Measurements from ENCODE around the gene DGLUCY.

The DGLUCY gene

GRCh38 chr14:91271639-91272038 lies 157.8 kb downstream of the DGLUCY start:
- TF ChIP-seq GLIS3 (CRISPR knock-in tag; IDR thresholded peaks at IDR 0.05) (no peak), ESRRG (CRISPR knock-in tag; IDR thresholded peaks at IDR 0.05) (no peak), ARNTL (CRISPR knock-in tag; IDR thresholded peaks at IDR 0.05; ENCODE audit: borderline replicate concordance, low read depth) (no peak), TCF4 (CRISPR knock-in tag; IDR thresholded peaks at IDR 0.05; ENCODE audit: borderline replicate concordance) (no peak), SNAI2 (CRISPR knock-in tag; IDR thresholded peaks at IDR 0.05) (no peak), PPARA (CRISPR knock-in tag; IDR thresholded peaks at IDR 0.05; ENCODE audit: borderline replicate concordance) (no peak), TOX (CRISPR knock-in tag; IDR thresholded peaks at IDR 0.05; ENCODE audit: borderline replicate concordance) (no peak), POU6F1 (CRISPR knock-in tag; IDR thresholded peaks at IDR 0.05; ENCODE audit: borderline replicate concordance, low read depth) (no peak), ZFP30 (CRISPR knock-in tag; IDR thresholded peaks at IDR 0.05) (no peak), ISL1 (CRISPR knock-in tag; IDR thresholded peaks at IDR 0.05) (no peak)
- TF ChIP-seq, protein P1, sequence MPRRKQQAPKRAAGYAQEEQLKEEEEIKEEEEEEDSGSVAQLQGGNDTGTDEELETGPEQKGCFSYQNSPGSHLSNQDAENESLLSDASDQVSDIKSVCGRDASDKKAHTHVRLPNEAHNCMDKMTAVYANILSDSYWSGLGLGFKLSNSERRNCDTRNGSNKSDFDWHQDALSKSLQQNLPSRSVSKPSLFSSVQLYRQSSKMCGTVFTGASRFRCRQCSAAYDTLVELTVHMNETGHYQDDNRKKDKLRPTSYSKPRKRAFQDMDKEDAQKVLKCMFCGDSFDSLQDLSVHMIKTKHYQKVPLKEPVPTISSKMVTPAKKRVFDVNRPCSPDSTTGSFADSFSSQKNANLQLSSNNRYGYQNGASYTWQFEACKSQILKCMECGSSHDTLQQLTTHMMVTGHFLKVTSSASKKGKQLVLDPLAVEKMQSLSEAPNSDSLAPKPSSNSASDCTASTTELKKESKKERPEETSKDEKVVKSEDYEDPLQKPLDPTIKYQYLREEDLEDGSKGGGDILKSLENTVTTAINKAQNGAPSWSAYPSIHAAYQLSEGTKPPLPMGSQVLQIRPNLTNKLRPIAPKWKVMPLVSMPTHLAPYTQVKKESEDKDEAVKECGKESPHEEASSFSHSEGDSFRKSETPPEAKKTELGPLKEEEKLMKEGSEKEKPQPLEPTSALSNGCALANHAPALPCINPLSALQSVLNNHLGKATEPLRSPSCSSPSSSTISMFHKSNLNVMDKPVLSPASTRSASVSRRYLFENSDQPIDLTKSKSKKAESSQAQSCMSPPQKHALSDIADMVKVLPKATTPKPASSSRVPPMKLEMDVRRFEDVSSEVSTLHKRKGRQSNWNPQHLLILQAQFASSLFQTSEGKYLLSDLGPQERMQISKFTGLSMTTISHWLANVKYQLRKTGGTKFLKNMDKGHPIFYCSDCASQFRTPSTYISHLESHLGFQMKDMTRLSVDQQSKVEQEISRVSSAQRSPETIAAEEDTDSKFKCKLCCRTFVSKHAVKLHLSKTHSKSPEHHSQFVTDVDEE (CRISPR knock-in tag; IDR thresholded peaks at IDR 0.05) = no peak
- TF ChIP-seq, protein P2, sequence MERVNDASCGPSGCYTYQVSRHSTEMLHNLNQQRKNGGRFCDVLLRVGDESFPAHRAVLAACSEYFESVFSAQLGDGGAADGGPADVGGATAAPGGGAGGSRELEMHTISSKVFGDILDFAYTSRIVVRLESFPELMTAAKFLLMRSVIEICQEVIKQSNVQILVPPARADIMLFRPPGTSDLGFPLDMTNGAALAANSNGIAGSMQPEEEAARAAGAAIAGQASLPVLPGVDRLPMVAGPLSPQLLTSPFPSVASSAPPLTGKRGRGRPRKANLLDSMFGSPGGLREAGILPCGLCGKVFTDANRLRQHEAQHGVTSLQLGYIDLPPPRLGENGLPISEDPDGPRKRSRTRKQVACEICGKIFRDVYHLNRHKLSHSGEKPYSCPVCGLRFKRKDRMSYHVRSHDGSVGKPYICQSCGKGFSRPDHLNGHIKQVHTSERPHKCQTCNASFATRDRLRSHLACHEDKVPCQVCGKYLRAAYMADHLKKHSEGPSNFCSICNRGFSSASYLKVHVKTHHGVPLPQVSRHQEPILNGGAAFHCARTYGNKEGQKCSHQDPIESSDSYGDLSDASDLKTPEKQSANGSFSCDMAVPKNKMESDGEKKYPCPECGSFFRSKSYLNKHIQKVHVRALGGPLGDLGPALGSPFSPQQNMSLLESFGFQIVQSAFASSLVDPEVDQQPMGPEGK (CRISPR knock-in tag; IDR thresholded peaks at IDR 0.05; ENCODE audit: borderline replicate concordance) = no peak
- ATAC-seq = no peak

GRCh38 chr14:91272341-91273272 lies 158.7 kb downstream of the DGLUCY start:
- no peak for ATAC-seq
- TF ChIP-seq CSDC2 (CRISPR knock-in tag; IDR thresholded peaks at IDR 0.05) = no peak
- TF ChIP-seq, protein P3, sequence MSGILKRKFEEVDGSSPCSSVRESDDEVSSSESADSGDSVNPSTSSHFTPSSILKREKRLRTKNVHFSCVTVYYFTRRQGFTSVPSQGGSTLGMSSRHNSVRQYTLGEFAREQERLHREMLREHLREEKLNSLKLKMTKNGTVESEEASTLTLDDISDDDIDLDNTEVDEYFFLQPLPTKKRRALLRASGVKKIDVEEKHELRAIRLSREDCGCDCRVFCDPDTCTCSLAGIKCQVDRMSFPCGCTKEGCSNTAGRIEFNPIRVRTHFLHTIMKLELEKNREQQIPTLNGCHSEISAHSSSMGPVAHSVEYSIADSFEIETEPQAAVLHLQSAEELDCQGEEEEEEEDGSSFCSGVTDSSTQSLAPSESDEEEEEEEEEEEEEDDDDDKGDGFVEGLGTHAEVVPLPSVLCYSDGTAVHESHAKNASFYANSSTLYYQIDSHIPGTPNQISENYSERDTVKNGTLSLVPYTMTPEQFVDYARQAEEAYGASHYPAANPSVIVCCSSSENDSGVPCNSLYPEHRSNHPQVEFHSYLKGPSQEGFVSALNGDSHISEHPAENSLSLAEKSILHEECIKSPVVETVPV (CRISPR knock-in tag; IDR thresholded peaks at IDR 0.05) = no peak
- TF ChIP-seq, protein P1 (CRISPR knock-in tag; IDR thresholded peaks at IDR 0.05) = no peak
- no peak for TF ChIP-seq OSR1 (CRISPR knock-in tag; IDR thresholded peaks at IDR 0.05)
- TF ChIP-seq BACH2 (CRISPR knock-in tag; IDR thresholded peaks at IDR 0.05; ENCODE audit: borderline replicate concordance) = no peak
- no peak for TF ChIP-seq GLIS3 (CRISPR knock-in tag; IDR thresholded peaks at IDR 0.05)
- no peak for TF ChIP-seq ZNF565 (CRISPR knock-in tag; conservative IDR thresholded peaks at IDR 0.05; ENCODE audit: low read depth)
- no peak for TF ChIP-seq ARNTL (CRISPR knock-in tag; IDR thresholded peaks at IDR 0.05; ENCODE audit: borderline replicate concordance, low read depth)
- TF ChIP-seq ISL1 (CRISPR knock-in tag; IDR thresholded peaks at IDR 0.05) = no peak
- TF ChIP-seq, protein P4, sequence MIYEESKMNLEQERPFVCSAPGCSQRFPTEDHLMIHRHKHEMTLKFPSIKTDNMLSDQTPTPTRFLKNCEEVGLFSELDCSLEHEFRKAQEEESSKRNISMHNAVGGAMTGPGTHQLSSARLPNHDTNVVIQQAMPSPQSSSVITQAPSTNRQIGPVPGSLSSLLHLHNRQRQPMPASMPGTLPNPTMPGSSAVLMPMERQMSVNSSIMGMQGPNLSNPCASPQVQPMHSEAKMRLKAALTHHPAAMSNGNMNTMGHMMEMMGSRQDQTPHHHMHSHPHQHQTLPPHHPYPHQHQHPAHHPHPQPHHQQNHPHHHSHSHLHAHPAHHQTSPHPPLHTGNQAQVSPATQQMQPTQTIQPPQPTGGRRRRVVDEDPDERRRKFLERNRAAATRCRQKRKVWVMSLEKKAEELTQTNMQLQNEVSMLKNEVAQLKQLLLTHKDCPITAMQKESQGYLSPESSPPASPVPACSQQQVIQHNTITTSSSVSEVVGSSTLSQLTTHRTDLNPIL (CRISPR knock-in tag; IDR thresholded peaks at IDR 0.05; ENCODE audit: low read depth) = no peak
- no peak for TF ChIP-seq ESRRG (CRISPR knock-in tag; IDR thresholded peaks at IDR 0.05)
- no peak for TF ChIP-seq RARB (CRISPR knock-in tag; IDR thresholded peaks at IDR 0.05)
- TF ChIP-seq POU6F1 (CRISPR knock-in tag; IDR thresholded peaks at IDR 0.05; ENCODE audit: borderline replicate concordance, low read depth) = no peak
- TF ChIP-seq, protein P2 (CRISPR knock-in tag; IDR thresholded peaks at IDR 0.05; ENCODE audit: borderline replicate concordance) = no peak
- no peak for TF ChIP-seq ZFP30 (CRISPR knock-in tag; IDR thresholded peaks at IDR 0.05)
- TF ChIP-seq PPARA (CRISPR knock-in tag; IDR thresholded peaks at IDR 0.05; ENCODE audit: borderline replicate concordance) = no peak
- TF ChIP-seq TCF4 (CRISPR knock-in tag; IDR thresholded peaks at IDR 0.05; ENCODE audit: borderline replicate concordance) = no peak

Measured in SK-N-SH treated with all-trans-retinoic acid at 6 μM for 48 hours (cell line).